Right atrium auricular region (tissue), 2 donors: ENCODE data around the gene CDC42BPA. TPM values are rescaled to one million over a fixed set of nuclear protein-coding genes. Genes with fewer than 3 reads are reported as not detected.

Source experiments
- DNase-seq: peaks from one replicate; pipeline ENCODE4 v3.0.0-alpha.2; 2019; ENCODE audit warnings: low spot score
- H3K27ac ChIP-seq, 2 donors: fragments of 200-600 bp; sonication (generic); 1 replicate in 1 of 2; 2 replicates in 1 of 2; pipeline ENCODE4 v1.5.1; 2016 to 2019
- H3K27me3 ChIP-seq, 2 donors: fragments of 200-600 bp; sonication (generic); one replicate each; pipeline versions ENCODE4 v1.5.1 to v1.6.0; 2017 to 2019
- H3K36me3 ChIP-seq: fragments of 200-600 bp; sonication (generic); one replicate; pipeline ENCODE4 v1.5.1; 2016
- H3K4me1 ChIP-seq, 2 donors: fragments of 200-600 bp; sonication (generic); one replicate each; pipeline versions ENCODE4 v1.5.1 to v1.6.0; 2017 to 2019
- H3K4me3 ChIP-seq, 2 donors: fragments of 200-600 bp; sonication (generic); 1 replicate in 1 of 2; 2 replicates in 1 of 2; pipeline ENCODE4 v1.5.1; 2017 to 2019; ENCODE audit warnings: mild to moderate bottlenecking in 1 of 2, moderate library complexity in 1 of 2
- H3K9me3 ChIP-seq, 2 donors: fragments of 200-600 bp; sonication (generic); one replicate each; pipeline ENCODE4 v1.5.1; 2019
- CTCF ChIP-seq, 2 donors: fragments of 200-600 bp; sonication (generic); IDR thresholded peaks; one replicate each; pipeline ENCODE4 v1.5.1; 2019; ENCODE audit warnings: antibody characterized with exemption in 2 of 2
- total RNA-seq, 2 donors: library from RNA; depleted of rRNA; stranded (reverse); fragments of >200 nt; gene quantifications; one replicate each; pipeline ENCODE4 v1.1.0, GENCODE V29; 2016

CDC42BPA gene
- total RNA-seq, 2 donors from 2014 or later: 26.0 to 32.0 TPM

GRCh38 chr1:227174164-227174563 is 144.1 kb downstream of the CDC42BPA start:
- Histone ChIP-seq H3K36me3 (no peaks in the 10 kb centered on the region), H3K4me3 (no peak overlapping the region), H3K9me3 (no peaks in the 10 kb centered on the region), H3K27me3 (no peaks in the 10 kb centered on the region), H3K4me1 (peaks cover 0 to 5% of the 10 kb centered on the region in 2 donors), H3K27ac (no peak overlapping the region)
- DNase-seq: no peak
- TF ChIP-seq CTCF (IDR thresholded peaks at IDR 0.05): no peak

GRCh38 chr1:227170361-227171166 is 147.7 kb downstream of the CDC42BPA start:
- peaks cover 0 to 6% of the 10 kb centered on the region in 2 donors for H3K4me1 ChIP-seq
- no peaks in the 10 kb centered on the region for H3K27me3 ChIP-seq
- no peak overlapping the region for H3K27ac ChIP-seq
- no peaks in the 10 kb centered on the region for H3K36me3 ChIP-seq
- DNase-seq: no peak
- H3K9me3 ChIP-seq: no peaks in the 10 kb centered on the region
- TF ChIP-seq CTCF (IDR thresholded peaks at IDR 0.05): no peak
- no peak overlapping the region for H3K4me3 ChIP-seq

- no peak overlapping the region for H3K4me3 ChIP-seq
- H3K27me3 ChIP-seq: no peaks in the 10 kb centered on the region
- no peaks in the 10 kb centered on the region for H3K36me3 ChIP-seq
- peaks cover 0 to 6% of the 10 kb centered on the region in 2 donors for H3K4me1 ChIP-seq
- H3K27ac ChIP-seq: no peak overlapping the region
- no peak for DNase-seq
- H3K9me3 ChIP-seq: no peaks in the 10 kb centered on the region
- no peak for TF ChIP-seq CTCF (IDR thresholded peaks at IDR 0.05)
These were observed 148.9 kb downstream of the CDC42BPA start for GRCh38 chr1:227169343-227169742.

GRCh38 chr1:227167276-227168101 is 150.8 kb downstream of the CDC42BPA start:
- Histone ChIP-seq H3K36me3 (no peaks in the 10 kb centered on the region), H3K9me3 (no peaks in the 10 kb centered on the region), H3K4me1 (peaks cover 0 to 6% of the 10 kb centered on the region in 2 donors), H3K27ac (no peak overlapping the region), H3K27me3 (no peaks in the 10 kb centered on the region), H3K4me3 (no peak overlapping the region)
- TF ChIP-seq CTCF (IDR thresholded peaks at IDR 0.05): no peak
- DNase-seq: no peak

GRCh38 chr1:227166559-227166958 is 151.7 kb downstream of the CDC42BPA start:
- Histone ChIP-seq H3K27ac (no peak overlapping the region), H3K9me3 (no peaks in the 10 kb centered on the region), H3K27me3 (no peaks in the 10 kb centered on the region), H3K4me3 (no peak overlapping the region), H3K4me1 (peaks cover 0 to 6% of the 10 kb centered on the region in 2 donors), H3K36me3 (no peaks in the 10 kb centered on the region)
- no peak for DNase-seq
- no peak for TF ChIP-seq CTCF (IDR thresholded peaks at IDR 0.05)
